Transverse colon (tissue), 3 donors: Measurements from ENCODE around the gene ZNF329.

Source experiments
- POLR2A ChIP-seq: fragments of 450-650 bp; IDR thresholded peaks from one replicate; pipeline ENCODE4 v1.6.1; 2016; ENCODE audit warnings: antibody characterized with exemption, mild to moderate bottlenecking, moderate library complexity
- TF ChIP-seq, protein P1 (sequence below), 5 experiments: fragments of 200-600 bp in 3 of 5; fragments of 450-650 bp in 2 of 5; sonication (generic) in 3 of 5; IDR thresholded peaks; 1 replicate in 2 of 5; 2 replicates in 3 of 5; pipeline ENCODE4 v1.5.1; 2016 to 2017; ENCODE audit warnings: antibody characterized with exemption in 5 of 5, inconsistent platforms in 3 of 5, mild to moderate bottlenecking in 2 of 5, moderate library complexity in 1 of 5

DNA sequence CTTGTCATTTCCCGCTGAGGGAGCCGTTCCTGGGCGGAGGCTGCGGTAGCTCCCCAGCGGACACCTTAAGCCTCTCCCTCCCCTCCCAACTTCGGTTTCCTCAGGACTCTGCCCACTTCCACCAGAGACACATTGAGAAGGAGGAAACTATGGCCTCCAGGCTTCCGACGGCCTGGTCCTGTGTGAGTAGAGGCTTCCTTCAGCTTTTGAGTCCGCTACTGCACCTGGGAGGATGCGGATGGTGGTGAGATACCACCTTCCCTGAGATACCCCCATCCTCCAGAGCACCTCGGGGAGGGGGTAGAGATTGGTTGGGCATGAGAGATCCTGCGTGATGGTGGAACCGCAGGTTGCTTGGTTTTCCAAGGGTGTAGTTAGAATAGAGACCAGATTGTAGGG lies 33.2 kb upstream of the ZNF329 start:
- TF ChIP-seq, protein P1, sequence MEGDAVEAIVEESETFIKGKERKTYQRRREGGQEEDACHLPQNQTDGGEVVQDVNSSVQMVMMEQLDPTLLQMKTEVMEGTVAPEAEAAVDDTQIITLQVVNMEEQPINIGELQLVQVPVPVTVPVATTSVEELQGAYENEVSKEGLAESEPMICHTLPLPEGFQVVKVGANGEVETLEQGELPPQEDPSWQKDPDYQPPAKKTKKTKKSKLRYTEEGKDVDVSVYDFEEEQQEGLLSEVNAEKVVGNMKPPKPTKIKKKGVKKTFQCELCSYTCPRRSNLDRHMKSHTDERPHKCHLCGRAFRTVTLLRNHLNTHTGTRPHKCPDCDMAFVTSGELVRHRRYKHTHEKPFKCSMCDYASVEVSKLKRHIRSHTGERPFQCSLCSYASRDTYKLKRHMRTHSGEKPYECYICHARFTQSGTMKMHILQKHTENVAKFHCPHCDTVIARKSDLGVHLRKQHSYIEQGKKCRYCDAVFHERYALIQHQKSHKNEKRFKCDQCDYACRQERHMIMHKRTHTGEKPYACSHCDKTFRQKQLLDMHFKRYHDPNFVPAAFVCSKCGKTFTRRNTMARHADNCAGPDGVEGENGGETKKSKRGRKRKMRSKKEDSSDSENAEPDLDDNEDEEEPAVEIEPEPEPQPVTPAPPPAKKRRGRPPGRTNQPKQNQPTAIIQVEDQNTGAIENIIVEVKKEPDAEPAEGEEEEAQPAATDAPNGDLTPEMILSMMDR (IDR thresholded peaks at IDR 0.05): no peak
- no peak for TF ChIP-seq POLR2A
